ENCODE measurements around the gene ARHGAP18.

DNA sequence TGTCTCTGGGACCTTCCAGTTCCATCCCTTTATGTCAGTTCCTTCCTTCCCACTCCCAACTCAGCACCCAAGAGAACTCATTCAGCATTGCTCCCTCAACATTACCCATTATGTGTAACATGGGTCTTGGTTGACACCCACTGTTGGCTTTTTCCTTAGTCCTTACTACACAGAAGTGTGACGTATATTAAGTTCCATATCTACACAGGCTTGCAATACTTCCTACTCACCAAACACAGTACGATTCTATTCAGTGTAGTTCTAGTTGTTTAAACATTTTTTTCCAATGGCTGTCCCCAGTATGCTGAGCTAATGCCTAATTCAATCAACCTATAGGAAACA is 37.7 kb downstream of the ARHGAP18 start:
- no peak for TF ChIP-seq TAF1 (IDR thresholded peaks at IDR 0.05; ENCODE audit: borderline replicate concordance, low read depth, low read length)
- TF ChIP-seq POLR2A (IDR thresholded peaks at IDR 0.05; ENCODE audit: low read depth, low read length) = no peak

All from GM12892 (cell line).